ENCODE results near the gene ZNRF3. TPM values are rescaled to one million over a fixed set of nuclear protein-coding genes. Genes with fewer than 3 reads are reported as not detected.

The ZNRF3 gene
- polyA plus RNA-seq, 4 donors, result 25.9 to 31.7 (median 30.2) TPM

- no peak for DNase-seq (ENCODE audit: low read depth in 4 of 4, low spot score in 2 of 4)
Observed at GRCh38 chr22:28949788-28950187, 66.4 kb downstream of the ZNRF3 start.

DNA sequence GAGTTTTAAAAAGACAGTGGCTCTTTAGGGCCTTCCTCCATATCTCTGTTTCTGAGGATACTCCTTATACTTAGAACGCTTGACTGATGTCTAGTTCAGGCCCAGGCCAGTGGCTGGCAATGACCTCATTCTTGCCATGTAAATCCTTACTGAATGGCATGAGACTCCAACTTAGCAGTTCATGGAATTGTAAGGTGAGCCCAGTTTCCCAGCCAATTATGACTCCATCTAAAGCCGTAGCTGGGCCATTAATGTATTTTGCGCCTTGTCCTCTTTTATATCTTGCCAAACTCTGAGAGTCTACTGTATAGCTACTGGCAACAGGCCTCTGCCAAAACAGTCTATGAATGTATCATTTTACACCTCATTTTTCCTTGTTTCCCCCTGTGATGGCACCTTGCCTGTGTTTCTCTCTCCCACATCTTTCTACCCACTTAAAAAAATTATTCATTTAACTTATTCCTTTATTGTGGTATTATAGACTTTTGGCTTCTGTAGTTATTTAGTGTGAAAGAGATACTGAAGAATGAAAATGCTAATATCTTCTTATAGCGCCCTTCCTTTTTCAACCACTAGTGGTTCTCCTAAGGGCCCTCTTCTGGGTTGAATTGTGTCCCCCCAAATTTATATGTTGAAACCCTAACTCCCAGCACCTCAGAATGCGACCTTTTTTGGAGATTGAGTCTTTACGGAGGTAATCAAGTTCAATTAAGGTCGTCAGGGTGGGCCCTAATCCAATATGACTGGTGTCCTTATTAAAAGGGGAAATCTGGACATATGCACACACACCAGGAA is 67.4 kb downstream of the ZNRF3 start:
- DNase-seq (ENCODE audit: low read depth in 4 of 4, low spot score in 2 of 4), result no peak

- no peak for DNase-seq (ENCODE audit: low read depth in 4 of 4, low spot score in 2 of 4)
Observed at GRCh38 chr22:28951530-28951929, 68.2 kb downstream of the ZNRF3 start.

DNA sequence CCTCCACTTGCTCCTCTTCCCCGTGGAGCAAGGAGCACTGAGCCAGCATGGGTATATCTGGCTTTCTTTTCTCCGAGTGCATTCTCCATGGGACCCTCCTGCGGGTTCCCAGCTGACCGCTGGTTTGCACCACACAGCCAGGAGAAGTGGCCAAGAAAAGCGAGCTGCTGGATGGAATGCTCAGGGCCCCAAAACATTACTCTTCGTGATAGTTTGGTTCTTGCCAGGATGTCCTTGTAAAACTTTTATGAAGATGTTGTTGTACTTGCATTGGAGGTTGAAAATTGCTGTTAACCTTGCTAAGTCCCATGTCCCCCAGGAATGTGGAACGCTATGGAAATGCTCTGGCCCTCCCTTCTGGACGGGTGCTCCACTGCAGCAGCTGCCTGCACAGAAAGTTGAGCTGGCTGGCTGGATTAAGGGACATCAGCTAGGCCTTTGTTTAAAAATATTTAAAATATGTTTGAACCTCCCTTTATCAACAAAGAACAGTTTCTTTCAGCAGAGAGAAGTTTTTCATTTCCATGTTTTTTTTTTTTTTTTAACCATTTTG is 68.7 kb downstream of the ZNRF3 start:
- DNase-seq (ENCODE audit: low read depth in 4 of 4, low spot score in 2 of 4), result no peak

DNA sequence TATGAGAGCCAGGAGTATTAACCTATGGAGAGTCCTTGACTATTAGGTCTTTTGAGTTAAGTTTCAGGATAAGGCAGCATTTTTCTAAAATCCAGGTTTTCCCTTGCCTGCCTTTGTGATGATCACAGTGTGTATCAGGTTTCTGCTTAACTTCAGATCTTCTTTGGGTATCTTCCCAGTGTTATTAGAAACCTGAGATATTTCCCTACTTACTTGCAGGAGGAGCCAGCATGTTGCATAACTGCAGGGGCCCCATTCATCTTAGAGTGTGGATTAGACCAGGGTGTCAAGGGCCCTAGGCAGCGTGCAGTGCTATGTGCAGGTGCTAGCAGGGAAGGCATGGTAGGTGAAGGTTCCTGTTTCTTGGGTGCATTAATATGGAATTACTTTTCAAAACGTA is 69.5 kb downstream of the ZNRF3 start:
- DNase-seq (ENCODE audit: low read depth in 4 of 4, low spot score in 2 of 4), result no peak

DNA sequence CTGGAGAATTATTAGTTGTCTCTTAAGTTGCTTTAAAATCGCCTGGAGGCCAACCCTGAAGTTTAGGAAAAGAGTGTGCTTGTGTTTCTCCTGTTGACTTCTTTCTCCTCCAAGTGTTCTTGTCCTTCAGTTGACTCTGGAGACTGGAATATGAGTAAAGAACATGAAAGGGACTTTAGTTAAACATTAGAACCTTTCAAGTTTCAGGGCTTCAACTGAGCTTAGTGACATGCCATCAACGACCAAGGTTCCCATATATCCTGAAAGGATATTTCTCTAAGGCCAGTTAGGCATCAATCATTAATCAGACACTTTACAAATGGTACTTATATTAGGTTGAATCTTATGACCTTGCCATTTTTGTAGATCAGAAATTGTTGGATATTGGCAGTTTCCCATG is 70.0 kb downstream of the ZNRF3 start:
- no peak for DNase-seq (ENCODE audit: low read depth in 4 of 4, low spot score in 2 of 4)

DNA sequence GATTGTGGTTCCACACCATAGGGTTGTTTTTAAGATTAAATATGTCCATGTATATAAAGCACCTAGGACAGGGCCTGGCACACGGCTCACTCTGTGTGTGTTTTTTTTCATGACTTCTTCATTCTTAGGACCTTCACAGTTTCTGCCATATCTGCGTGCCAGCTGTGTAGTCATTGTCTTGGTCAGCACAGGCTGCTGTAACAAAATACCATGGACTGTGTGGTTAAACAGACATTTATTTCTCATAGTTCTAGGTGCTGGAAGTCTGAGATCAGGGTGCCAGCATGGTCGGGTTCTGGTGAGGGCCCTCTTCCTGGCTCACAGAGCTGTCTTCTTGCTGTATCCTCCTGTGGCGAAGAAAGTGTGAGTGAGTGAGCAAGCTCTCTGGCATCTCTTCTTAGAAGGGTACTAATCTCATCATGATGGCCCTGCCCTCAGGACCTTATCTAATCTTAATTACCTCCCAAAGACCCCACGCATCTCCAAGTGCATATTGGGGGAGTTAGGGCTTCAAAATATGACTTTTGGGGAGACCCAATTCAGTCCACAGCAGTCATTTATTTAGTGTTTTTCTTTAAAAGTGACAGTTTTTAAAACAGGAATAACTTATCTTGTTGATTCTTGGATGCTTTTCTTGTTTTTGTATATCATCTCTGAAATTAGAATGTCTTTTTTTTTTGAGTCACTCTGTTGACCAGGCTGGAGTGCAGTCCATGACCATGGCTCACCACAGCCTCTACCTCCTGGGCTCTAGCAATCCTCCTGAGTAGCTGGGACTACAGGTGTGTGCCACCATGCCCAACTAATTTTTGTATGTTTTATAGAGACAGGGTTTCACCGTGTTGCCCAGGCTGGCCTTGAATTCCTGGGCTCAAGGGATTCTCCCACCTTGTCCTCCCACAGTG is 70.9 kb downstream of the ZNRF3 start:
- DNase-seq (ENCODE audit: low read depth in 4 of 4, low spot score in 2 of 4), result no peak

- no peak for DNase-seq (ENCODE audit: low read depth in 4 of 4, low spot score in 2 of 4)
Observed at GRCh38 chr22:28955817-28956216, 72.4 kb downstream of the ZNRF3 start.

GRCh38 chr22:28956506-28956905 is 73.1 kb downstream of the ZNRF3 start:
- DNase-seq (ENCODE audit: low read depth in 4 of 4, low spot score in 2 of 4), result no peak

DNA sequence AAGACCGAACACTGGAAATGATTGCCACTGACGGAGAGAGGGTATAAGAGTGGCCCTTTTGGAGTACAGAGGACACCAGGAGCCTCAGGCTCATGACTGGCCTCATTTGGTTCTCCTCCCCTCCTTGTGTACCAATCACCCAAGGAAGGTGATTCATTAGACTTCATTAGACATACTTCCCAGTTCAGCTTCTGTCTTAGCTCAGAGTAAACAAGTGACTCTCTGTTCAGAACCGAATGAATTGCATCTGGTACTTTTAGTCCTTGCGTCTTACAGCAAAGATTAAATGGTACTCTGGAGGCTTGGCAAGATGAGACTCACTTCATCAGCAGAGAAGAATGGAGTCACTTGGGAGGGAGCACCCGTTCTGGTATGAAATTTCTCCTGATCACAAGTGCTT is 75.2 kb downstream of the ZNRF3 start:
- no peak for DNase-seq (ENCODE audit: low read depth in 4 of 4, low spot score in 2 of 4)

DNA sequence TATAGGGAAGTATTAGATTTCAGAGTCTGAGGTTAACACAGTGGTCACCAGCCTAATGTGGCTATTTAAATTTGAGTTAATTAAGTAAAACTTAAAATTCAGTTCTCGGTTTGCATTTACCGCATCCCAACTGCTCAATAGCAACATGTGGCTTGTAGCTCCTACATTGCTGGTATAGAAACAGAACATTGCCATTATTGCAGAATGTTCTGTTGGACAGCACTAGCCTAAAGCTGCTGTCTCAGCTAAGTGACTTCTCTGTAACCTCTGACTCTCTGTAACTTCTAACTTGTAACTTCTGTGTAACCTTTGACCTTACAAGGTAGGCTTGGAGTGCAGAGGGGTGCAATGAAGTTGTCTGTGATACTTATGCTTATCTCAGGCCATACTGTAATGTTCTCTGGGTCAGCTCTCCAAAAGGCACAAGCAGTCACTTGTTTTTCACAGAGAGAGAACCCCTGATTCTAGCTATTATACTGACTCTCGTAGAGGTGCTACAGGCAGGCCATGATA is 78.7 kb downstream of the ZNRF3 start:
- DNase-seq (ENCODE audit: low read depth in 4 of 4, low spot score in 2 of 4), result no peak

GRCh38 chr22:28963362-28963761 is 80.0 kb downstream of the ZNRF3 start:
- no peak for DNase-seq (ENCODE audit: low read depth in 4 of 4, low spot score in 2 of 4)

- DNase-seq (ENCODE audit: low read depth in 4 of 4, low spot score in 2 of 4), result no peak
Observed at GRCh38 chr22:28967163-28967665, 83.8 kb downstream of the ZNRF3 start.

GRCh38 chr22:28967969-28968368 is 84.6 kb downstream of the ZNRF3 start:
- no peak for DNase-seq (ENCODE audit: low read depth in 4 of 4, low spot score in 2 of 4)

DNA sequence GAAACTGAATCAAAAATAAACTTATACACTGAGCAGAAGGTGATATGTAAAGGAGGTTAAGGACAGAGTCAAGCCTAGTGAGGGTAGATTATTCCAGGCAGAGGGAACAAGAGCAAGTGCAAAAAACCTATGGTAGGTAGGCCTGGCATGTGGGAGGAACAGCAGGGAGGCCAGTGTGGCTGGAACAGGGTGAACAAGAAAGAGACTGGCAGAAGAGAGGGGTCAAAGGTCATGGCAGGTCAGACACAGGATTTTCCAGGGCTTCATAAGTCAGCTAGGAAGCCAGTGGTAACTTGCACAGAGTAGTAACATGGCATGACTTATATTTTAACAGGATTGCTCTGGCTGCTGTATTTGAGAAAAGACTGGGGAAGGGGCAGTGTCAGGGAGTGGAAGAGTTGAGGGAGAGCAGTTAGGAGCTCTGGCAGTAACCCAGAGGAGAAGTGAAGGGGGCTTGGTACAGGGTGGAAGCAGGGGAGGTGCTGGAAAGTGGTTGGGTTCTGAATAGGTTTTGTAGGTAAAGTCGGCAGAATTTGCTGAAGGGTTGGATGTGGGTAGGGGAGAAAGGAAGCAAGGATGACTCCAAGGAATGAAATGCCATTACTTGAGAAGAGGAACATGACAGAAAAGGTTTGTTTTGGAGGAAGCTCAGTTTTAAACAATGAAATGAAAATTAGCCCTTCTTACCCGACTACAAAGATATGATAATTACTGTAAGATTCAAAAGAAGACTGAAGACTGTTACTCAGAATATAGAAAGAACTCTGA is 86.2 kb downstream of the ZNRF3 start:
- no peak for DNase-seq (ENCODE audit: low read depth in 4 of 4, low spot score in 2 of 4)

DNA sequence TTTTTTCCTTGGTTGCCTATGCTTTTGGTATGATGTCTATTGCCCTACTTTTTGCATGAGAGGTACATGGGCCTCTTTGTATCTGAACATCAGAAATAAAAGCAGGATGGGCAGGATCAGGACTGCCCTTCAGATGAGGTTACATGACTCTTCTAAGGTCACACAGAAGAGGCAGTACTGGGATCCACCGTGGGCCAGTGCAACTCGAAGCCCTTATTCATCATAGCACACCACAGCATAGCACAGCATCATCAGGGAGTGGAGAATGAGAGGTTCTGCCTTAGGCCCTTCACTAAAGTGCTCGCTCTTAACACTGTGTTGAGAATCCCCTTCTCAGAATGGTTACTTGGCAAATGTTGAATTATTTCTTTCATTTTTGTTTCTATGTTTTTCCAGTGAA is 90.0 kb downstream of the ZNRF3 start:
- no peak for DNase-seq (ENCODE audit: low read depth in 4 of 4, low spot score in 2 of 4)

DNA sequence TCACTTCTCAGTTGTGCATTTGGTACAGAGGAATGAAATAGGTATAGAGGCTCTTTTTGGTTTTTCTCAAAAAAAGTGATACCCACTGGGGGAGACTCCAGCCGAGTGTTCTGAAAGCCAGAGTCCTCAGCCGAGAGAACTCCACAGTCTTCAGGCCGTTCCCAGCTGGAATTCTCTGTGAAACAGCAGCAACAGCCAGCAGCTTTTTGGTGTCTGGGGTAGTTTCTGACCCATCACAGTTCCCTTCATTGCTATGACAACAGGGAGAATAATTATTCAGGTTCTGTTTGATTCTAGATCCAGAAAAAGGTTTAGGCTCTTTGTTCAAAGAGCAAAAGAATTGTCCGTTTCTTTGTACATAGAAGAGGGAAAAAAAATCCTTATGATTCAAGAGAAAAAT is 93.7 kb downstream of the ZNRF3 start:
- DNase-seq (ENCODE audit: low read depth in 4 of 4, low spot score in 2 of 4), result no peak

- DNase-seq (ENCODE audit: low read depth in 4 of 4, low spot score in 2 of 4), result no peak
Observed at GRCh38 chr22:28977481-28977971, 94.2 kb downstream of the ZNRF3 start.

- no peak for DNase-seq (ENCODE audit: low read depth in 4 of 4, low spot score in 2 of 4)
Observed at GRCh38 chr22:28978158-28978557, 94.8 kb downstream of the ZNRF3 start.
